Esophagus squamous epithelium (tissue), 5 donors: Measurements from ENCODE around the gene GATB. TPM values are rescaled to one million over a fixed set of nuclear protein-coding genes. Genes with fewer than 3 reads are reported as not detected.

Source experiments
- DNase-seq: peaks from one replicate; lab custom pipeline; 2025; lab: John Stamatoyannopoulos, UW
- H3K27ac ChIP-seq, 4 donors: fragments of 200-600 bp; sonication (generic); one replicate each; pipeline ENCODE4 v1.5.1; 2016 to 2019; ENCODE audit warnings: mild to moderate bottlenecking in 1 of 4
- H3K27me3 ChIP-seq, 4 donors: fragments of 200-600 bp; sonication (generic); 1 replicate in 3 of 4; 2 replicates in 1 of 4; pipeline versions ENCODE4 v1.5.1 to v1.6.0; 2017 to 2021; ENCODE audit warnings: antibody characterized with exemption in 1 of 4
- H3K36me3 ChIP-seq, 3 donors: fragments of 200-600 bp; sonication (generic); one replicate each; pipeline ENCODE4 v1.5.1; 2016 to 2019
- H3K4me1 ChIP-seq, 3 donors: fragments of 200-600 bp; sonication (generic); one replicate each; pipeline ENCODE4 v1.5.1; 2017 to 2019
- H3K4me3 ChIP-seq, 4 donors: fragments of 200-600 bp; sonication (generic); 1 replicate in 3 of 4; 2 replicates in 1 of 4; pipeline ENCODE4 v1.5.1; 2016 to 2019; ENCODE audit warnings: mild to moderate bottlenecking in 2 of 4, moderate library complexity in 1 of 4
- H3K9me3 ChIP-seq, 3 donors: fragments of 200-600 bp; sonication (generic); one replicate each; pipeline ENCODE4 v1.5.1; 2016 to 2019
- POLR2A ChIP-seq, 4 donors: fragments of 450-650 bp; IDR thresholded peaks; one replicate each; pipeline ENCODE4 v1.6.1; 2017; ENCODE audit warnings: antibody characterized with exemption in 4 of 4, mild to moderate bottlenecking in 4 of 4, moderate library complexity in 3 of 4
- WGBS, 2 donors: methylation state at CpG; one replicate each; pipeline ENCODE4 v1.1.5; 2018; 5-methylcytosine and 5-hydroxymethylcytosine counted together
- intact Hi-C: fragments of 100-400 bp; cut with DNase I; formaldehyde crosslinking; loops from one replicate; pipeline ENCODE4 v1.15.0; 2022
- total RNA-seq, 4 donors: library from RNA; depleted of rRNA; stranded (reverse); fragments of >200 nt; gene quantifications; one replicate each; pipeline ENCODE4 v1.1.0, GENCODE V29; 2016
- TF ChIP-seq, protein P1 (sequence below), 6 experiments: fragments of 450-650 bp in 4 of 6; fragments of 200-600 bp in 2 of 6; sonication (generic) in 2 of 6; IDR thresholded peaks; one replicate each; pipeline ENCODE4 v1.5.1; 2016 to 2019; ENCODE audit warnings: antibody characterized with exemption in 6 of 6, mild to moderate bottlenecking in 4 of 6, moderate library complexity in 4 of 6
- donor health status: DM: yes; HTN: yes; CAD: no.

Gene GATB
- total RNA-seq, 4 donors from 2014 or later, result 13.4 to 29.8 (median 24.2) TPM

- H3K27ac ChIP-seq, result peak overlapping the region in 3 of 4 donors; percentile 5 to 64 (median 59)
- peaks cover 0 to 19% (median 4%) of the 10 kb centered on the region in 3 donors for H3K36me3 ChIP-seq
- H3K4me3 ChIP-seq, result no peak overlapping the region
- H3K4me1 ChIP-seq, result peaks cover 5 to 40% (median 16%) of the 10 kb centered on the region in 3 donors
- H3K27me3 ChIP-seq, result no peaks in the 10 kb centered on the region
- TF ChIP-seq, protein P1, sequence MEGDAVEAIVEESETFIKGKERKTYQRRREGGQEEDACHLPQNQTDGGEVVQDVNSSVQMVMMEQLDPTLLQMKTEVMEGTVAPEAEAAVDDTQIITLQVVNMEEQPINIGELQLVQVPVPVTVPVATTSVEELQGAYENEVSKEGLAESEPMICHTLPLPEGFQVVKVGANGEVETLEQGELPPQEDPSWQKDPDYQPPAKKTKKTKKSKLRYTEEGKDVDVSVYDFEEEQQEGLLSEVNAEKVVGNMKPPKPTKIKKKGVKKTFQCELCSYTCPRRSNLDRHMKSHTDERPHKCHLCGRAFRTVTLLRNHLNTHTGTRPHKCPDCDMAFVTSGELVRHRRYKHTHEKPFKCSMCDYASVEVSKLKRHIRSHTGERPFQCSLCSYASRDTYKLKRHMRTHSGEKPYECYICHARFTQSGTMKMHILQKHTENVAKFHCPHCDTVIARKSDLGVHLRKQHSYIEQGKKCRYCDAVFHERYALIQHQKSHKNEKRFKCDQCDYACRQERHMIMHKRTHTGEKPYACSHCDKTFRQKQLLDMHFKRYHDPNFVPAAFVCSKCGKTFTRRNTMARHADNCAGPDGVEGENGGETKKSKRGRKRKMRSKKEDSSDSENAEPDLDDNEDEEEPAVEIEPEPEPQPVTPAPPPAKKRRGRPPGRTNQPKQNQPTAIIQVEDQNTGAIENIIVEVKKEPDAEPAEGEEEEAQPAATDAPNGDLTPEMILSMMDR (IDR thresholded peaks at IDR 0.05), result no peak
- no peak for TF ChIP-seq POLR2A (IDR thresholded peaks at IDR 0.05)
- 48 to 66% methylated on average over 9 of the region's 9 CpGs for WGBS, 2 donors
- intact Hi-C loops, result no loop called here
- no peak for DNase-seq
- H3K9me3 ChIP-seq, result no peaks in the 10 kb centered on the region
Observed at GRCh38 chr4:151669990-151670389, 90.8 kb downstream of the GATB start.

DNA sequence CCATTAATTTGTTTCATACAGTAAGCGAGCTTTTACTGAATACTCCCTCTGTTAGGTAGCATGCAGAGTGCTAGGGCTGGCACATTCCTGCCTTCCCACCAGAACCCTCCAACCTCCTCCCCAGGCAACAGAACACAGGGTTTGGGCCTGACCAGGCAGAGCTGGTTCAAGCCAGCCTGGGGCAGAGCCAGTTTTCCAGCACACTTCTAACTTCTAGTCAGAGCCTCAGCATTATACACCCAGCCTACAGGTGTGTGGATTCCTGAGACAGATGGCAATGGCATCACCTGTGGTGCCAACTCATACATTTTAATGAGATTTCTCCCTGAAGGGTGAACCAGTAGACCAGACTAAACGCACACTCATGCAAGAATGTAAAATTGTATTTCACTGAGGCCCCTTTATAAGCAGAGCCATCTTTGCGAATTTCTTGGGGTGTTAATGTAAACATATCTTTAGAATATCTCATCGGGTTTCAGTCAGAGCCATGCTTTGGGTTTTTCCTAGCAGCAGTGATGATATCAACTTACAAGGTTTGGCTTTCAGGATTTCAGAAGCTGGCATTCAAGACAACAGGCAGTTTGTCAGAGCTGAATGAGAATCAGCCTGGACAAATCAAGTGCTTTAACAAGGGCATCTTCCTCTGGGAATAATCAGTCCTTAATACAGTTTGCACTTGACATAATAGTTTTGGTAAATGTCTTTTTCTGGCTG lies 92.0 kb downstream of the GATB start:
- intact Hi-C loops, result no loop called here
- TF ChIP-seq POLR2A (IDR thresholded peaks at IDR 0.05), result no peak
- TF ChIP-seq, protein P1 (IDR thresholded peaks at IDR 0.05), result no peak
- WGBS, 2 donors, result 45 to 83% methylated on average over 4 of the region's 4 CpGs
- Histone ChIP-seq H3K4me1 (peaks cover 0 to 28% (median 7%) of the 10 kb centered on the region in 3 donors), H3K36me3 (peaks cover 0 to 30% (median 4%) of the 10 kb centered on the region in 3 donors), H3K4me3 (no peak overlapping the region), H3K9me3 (no peaks in the 10 kb centered on the region), H3K27me3 (no peaks in the 10 kb centered on the region), H3K27ac (peak overlapping the region in 3 of 4 donors; percentile 2 to 59 (median 9))
- DNase-seq, result no peak

DNA sequence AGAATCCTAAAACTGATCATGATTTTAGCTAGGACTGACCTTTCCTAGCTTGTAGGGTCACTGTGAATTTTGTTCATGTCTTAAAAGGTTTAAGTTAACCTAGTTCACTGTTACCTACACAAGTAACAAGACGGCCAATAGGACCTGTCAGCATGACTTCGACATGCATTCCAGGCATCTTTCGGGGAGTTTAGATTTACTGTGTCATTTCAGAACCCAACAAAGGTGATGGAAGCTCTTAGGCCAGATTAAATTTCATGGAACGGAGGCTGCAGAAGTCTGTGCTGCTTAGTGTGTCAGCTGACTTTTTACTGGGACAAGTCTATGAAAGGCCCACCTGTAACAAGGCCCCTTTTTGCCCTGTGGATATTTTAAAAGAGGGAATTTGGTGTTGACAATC lies 93.1 kb downstream of the GATB start:
- Histone ChIP-seq H3K27ac (no peak overlapping the region), H3K27me3 (no peaks in the 10 kb centered on the region), H3K4me1 (peaks cover 0 to 23% (median 5%) of the 10 kb centered on the region in 3 donors), H3K4me3 (no peak overlapping the region), H3K36me3 (peaks cover 0 to 41% (median 4%) of the 10 kb centered on the region in 3 donors), H3K9me3 (no peaks in the 10 kb centered on the region)
- 96 to 100% methylated on average over 3 to 4 of the region's 4 CpGs for WGBS, 2 donors
- DNase-seq, result no peak
- intact Hi-C loops, result no loop called here
- TF ChIP-seq POLR2A (IDR thresholded peaks at IDR 0.05), result no peak
- TF ChIP-seq, protein P1 (IDR thresholded peaks at IDR 0.05), result no peak

GRCh38 chr4:151667048-151667447 lies 93.8 kb downstream of the GATB start:
- TF ChIP-seq, protein P1 (IDR thresholded peaks at IDR 0.05), result no peak
- no peak for TF ChIP-seq POLR2A (IDR thresholded peaks at IDR 0.05)
- peaks cover 0 to 23% (median 5%) of the 10 kb centered on the region in 3 donors for H3K4me1 ChIP-seq
- peaks cover 0 to 48% (median 4%) of the 10 kb centered on the region in 3 donors for H3K36me3 ChIP-seq
- H3K9me3 ChIP-seq, result no peaks in the 10 kb centered on the region
- intact Hi-C loops, result no loop called here
- no peak overlapping the region for H3K4me3 ChIP-seq
- no peaks in the 10 kb centered on the region for H3K27me3 ChIP-seq
- WGBS, 2 donors, result 49 to 52% methylated on average over 3 of the region's 3 CpGs
- H3K27ac ChIP-seq, result no peak overlapping the region
- DNase-seq, result no peak

GRCh38 chr4:151666501-151666900 lies 94.3 kb downstream of the GATB start:
- intact Hi-C loops, result no loop called here
- TF ChIP-seq, protein P1 (IDR thresholded peaks at IDR 0.05), result no peak
- no peak for TF ChIP-seq POLR2A (IDR thresholded peaks at IDR 0.05)
- H3K4me1 ChIP-seq, result peaks cover 0 to 23% (median 5%) of the 10 kb centered on the region in 3 donors
- 87 to 89% methylated on average over 5 of the region's 5 CpGs for whole genome bisulfite sequencing, 2 donors
- no peak overlapping the region for H3K27ac ChIP-seq
- H3K4me3 ChIP-seq, result no peak overlapping the region
- no peaks in the 10 kb centered on the region for H3K27me3 ChIP-seq
- no peak for DNase-seq
- H3K9me3 ChIP-seq, result no peaks in the 10 kb centered on the region
- peaks cover 0 to 47% (median under 1%) of the 10 kb centered on the region in 3 donors for H3K36me3 ChIP-seq
